ENCODE results near the gene KLF15. TPM values are rescaled to one million over a fixed set of nuclear protein-coding genes. Genes with fewer than 3 reads are reported as not detected.

KLF15 gene
- total and polyA plus RNA-seq, 4 donors: 7.9 to 26.9 (median 21.0) TPM

DNA sequence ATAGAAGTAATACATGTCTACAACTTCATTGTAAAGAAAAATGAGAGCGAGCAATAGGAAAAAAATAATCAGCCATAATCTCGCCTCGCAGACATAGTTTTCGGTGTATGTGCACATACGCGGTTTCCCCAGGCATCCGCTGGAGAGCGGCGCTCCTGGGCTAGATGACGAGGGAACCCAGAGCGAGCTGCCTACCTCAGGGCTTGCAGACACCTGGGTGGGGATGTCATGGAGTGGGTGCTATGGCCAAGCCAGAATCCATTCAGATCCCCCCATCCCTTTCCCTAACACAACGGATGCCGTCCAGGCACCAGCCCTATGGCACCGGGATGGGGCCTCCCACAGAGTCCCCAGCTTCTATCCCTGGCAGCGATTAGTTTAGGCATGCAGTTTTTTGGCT, 33.0 kb upstream of the KLF15 start:
- Histone ChIP-seq H3K9me3 (ENCODE audit: control insufficient read depth, insufficient read depth, low read length) (no peaks in the 10 kb centered on the region), H3K27me3 (ENCODE audit: control insufficient read depth, insufficient read depth, low read length) (no peaks in the 10 kb centered on the region), H3K27ac (ENCODE audit: low read depth, low read length) (no peak overlapping the region), H3K4me3 (ENCODE audit: low read depth, low read length) (no peak overlapping the region), H3K4me1 (ENCODE audit: control insufficient read depth, insufficient read depth, low read length) (peaks cover 28% of the 10 kb centered on the region), H3K36me3 (ENCODE audit: control insufficient read depth, insufficient read depth, low read length) (no peaks in the 10 kb centered on the region)
- WGBS (ENCODE audit: insufficient coverage): 98% methylated on average over 6 of the region's 15 CpGs
- DNase-seq (ENCODE audit: low read depth in 4 of 6, low spot score in 6 of 6): no peak

DNA sequence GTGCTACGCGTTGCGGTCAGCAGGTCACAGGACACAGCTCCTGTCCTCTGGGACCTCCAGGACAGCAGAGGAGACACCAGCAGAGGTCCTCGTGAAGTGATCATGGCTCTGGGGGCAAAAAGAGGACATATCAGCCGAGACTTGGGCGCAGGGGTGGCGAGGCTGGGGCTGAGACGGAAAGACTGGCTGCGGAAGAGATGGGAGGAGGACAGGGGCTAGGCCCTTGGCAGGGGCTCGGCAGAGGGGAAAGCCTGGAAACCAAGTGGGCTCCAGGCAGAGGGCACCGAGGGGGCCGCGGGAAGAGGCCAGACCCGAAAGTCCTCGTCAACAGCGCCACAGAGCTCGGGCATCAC, 32.6 kb upstream of the KLF15 start:
- no peak overlapping the region for H3K27ac ChIP-seq (ENCODE audit: low read depth, low read length)
- peaks cover 24% of the 10 kb centered on the region for H3K4me1 ChIP-seq (ENCODE audit: control insufficient read depth, insufficient read depth, low read length)
- H3K4me3 ChIP-seq (ENCODE audit: low read depth, low read length): no peak overlapping the region
- H3K9me3 ChIP-seq (ENCODE audit: control insufficient read depth, insufficient read depth, low read length): no peaks in the 10 kb centered on the region
- no peaks in the 10 kb centered on the region for H3K36me3 ChIP-seq (ENCODE audit: control insufficient read depth, insufficient read depth, low read length)
- DNase-seq (ENCODE audit: low read depth in 4 of 6, low spot score in 6 of 6): no peak
- H3K27me3 ChIP-seq (ENCODE audit: control insufficient read depth, insufficient read depth, low read length): no peaks in the 10 kb centered on the region
- WGBS (ENCODE audit: insufficient coverage): 74% methylated on average over 10 of the region's 17 CpGs

DNA sequence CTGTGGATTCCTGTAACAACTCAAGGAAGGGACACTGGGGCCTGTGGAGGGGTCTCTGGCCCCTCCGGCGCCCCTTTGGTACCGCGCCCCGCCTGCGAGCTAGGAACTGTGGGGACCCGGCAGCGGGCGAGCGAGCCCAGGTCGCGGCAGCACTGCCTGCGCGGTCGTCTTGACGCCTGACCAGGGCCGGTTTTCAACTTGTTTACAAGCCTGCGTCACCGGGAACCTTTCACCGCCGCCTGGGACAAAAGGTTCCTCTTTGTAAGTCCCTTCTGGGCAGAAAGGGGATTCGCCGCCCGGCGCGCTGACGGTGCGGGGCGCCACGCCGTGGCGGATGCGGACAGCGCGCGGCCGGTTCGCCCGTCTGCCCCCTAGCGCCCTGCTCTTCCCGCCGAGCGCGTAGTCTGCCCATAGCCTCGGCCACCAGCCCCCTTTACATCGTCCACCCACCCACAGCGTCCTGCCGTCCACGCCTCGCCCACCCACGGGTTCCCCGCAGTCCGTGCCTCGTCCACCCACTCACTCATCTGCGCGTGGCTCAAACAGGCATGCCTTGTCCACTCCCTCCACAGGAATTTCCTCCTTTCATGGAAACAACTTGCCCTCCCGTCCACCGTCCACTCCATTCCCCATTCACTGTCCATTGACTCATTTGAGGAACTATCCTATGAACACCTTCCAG, 32.0 kb upstream of the KLF15 start:
- peak; percentile 64 to 94 (median 78) for DNase-seq (ENCODE audit: low read depth in 4 of 6, low spot score in 6 of 6)
- Histone ChIP-seq H3K9me3 (ENCODE audit: control insufficient read depth, insufficient read depth, low read length) (no peaks in the 10 kb centered on the region), H3K36me3 (ENCODE audit: control insufficient read depth, insufficient read depth, low read length) (no peaks in the 10 kb centered on the region), H3K27ac (ENCODE audit: low read depth, low read length) (peak overlapping the region; percentile 61), H3K4me3 (ENCODE audit: low read depth, low read length) (peak overlapping the region; percentile 47), H3K27me3 (ENCODE audit: control insufficient read depth, insufficient read depth, low read length) (no peaks in the 10 kb centered on the region), H3K4me1 (ENCODE audit: control insufficient read depth, insufficient read depth, low read length) (peaks cover 18% of the 10 kb centered on the region)
- 3% methylated on average over 58 of the region's 58 CpGs for WGBS (ENCODE audit: insufficient coverage)

DNA sequence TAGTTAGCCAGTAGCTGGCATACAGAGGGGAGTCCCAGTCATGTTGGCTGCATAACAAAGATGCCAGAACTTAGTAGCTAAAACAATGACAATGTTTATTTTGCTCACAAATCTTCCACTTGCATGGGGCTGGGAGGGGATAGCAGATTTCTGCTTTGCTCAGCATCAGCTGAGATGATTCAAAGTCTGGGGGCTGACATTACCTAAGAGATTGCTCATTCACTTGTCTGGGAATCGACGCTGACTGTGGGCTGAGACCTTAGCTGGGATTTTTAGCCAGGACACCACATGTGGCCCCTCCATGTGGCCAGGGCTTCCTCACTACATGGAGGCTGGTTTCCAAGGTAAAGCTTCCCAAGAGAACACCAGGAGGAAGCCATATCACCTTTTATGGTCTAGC, 24.8 kb upstream of the KLF15 start:
- Histone ChIP-seq H3K4me1 (ENCODE audit: control insufficient read depth, insufficient read depth, low read length) (no peaks in the 10 kb centered on the region), H3K36me3 (ENCODE audit: control insufficient read depth, insufficient read depth, low read length) (no peaks in the 10 kb centered on the region), H3K4me3 (ENCODE audit: low read depth, low read length) (no peak overlapping the region), H3K9me3 (ENCODE audit: control insufficient read depth, insufficient read depth, low read length) (no peaks in the 10 kb centered on the region), H3K27me3 (ENCODE audit: control insufficient read depth, insufficient read depth, low read length) (no peaks in the 10 kb centered on the region), H3K27ac (ENCODE audit: low read depth, low read length) (no peak overlapping the region)
- no peak for DNase-seq (ENCODE audit: low read depth in 4 of 6, low spot score in 6 of 6)
- 41% methylated on average over 2 of the region's 2 CpGs for WGBS (ENCODE audit: insufficient coverage)

DNA sequence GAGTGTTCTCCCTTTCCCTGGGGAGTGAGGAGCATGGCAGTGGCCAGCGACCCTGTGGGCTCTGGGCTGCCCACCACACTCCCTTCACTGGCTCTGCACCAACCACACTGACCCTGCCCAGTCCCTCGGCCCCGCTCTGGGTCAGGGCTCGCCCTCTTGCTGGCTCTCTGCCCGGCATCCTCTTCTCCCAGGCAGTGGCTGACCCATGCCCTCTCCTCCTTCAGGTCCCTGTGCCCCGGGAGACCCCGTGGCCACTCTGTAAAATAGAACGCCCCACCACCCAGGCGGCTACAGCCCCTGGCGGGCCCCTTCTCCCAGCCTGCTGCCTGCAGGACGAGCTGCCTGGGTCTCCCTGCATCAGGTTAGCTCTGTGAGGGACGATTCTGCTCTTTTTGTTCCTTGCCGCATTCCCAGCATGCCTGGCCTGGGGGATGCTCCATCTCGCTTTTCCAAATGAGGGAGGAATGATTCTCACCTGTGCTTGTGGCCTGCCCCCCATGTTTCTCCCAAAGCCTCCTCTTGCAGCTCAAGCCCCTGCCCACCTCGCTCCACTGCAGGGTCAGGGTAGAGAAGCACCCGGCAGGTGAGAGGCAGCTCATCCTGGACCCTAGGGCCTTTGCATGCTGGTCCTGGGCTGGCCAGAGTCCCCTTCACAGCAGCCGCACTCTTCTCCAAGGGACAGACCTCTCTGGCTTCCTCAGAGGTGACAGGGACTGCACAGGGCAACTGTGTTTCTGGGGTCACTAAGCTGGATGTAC, 23.0 kb upstream of the KLF15 start:
- H3K4me1 ChIP-seq (ENCODE audit: control insufficient read depth, insufficient read depth, low read length): peaks cover 11% of the 10 kb centered on the region
- H3K4me3 ChIP-seq (ENCODE audit: low read depth, low read length): no peak overlapping the region
- no peaks in the 10 kb centered on the region for H3K36me3 ChIP-seq (ENCODE audit: control insufficient read depth, insufficient read depth, low read length)
- H3K9me3 ChIP-seq (ENCODE audit: control insufficient read depth, insufficient read depth, low read length): no peaks in the 10 kb centered on the region
- DNase-seq (ENCODE audit: low read depth in 4 of 6, low spot score in 6 of 6): no peak
- no peaks in the 10 kb centered on the region for H3K27me3 ChIP-seq (ENCODE audit: control insufficient read depth, insufficient read depth, low read length)
- H3K27ac ChIP-seq (ENCODE audit: low read depth, low read length): no peak overlapping the region
- 88% methylated on average over 17 of the region's 17 CpGs for WGBS (ENCODE audit: insufficient coverage)

DNA sequence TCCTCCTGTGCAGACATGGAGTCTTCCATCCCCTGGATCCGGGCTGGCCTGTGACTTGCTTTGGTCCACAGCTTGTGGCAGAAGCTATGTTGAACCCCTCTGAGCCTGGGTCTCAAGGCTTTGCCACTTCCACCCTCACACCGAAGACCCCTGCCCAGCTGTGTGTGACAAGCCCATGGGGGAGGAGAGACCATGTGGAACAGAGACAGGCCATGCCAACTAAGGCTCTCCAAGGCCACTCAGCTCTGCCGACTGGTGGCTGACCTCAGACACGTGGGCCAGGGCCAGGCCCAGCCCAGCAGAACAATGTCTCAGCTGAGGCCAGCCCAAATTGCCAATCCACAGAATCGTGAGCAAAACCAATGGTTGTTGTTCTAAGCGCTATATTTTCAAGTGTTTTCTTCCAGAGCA, 21.1 kb upstream of the KLF15 start:
- no peak overlapping the region for H3K4me3 ChIP-seq (ENCODE audit: low read depth, low read length)
- WGBS (ENCODE audit: insufficient coverage): 81% methylated on average over 6 of the region's 6 CpGs
- no peak for DNase-seq (ENCODE audit: low read depth in 4 of 6, low spot score in 6 of 6)
- H3K27me3 ChIP-seq (ENCODE audit: control insufficient read depth, insufficient read depth, low read length): no peaks in the 10 kb centered on the region
- peaks cover 26% of the 10 kb centered on the region for H3K4me1 ChIP-seq (ENCODE audit: control insufficient read depth, insufficient read depth, low read length)
- no peaks in the 10 kb centered on the region for H3K36me3 ChIP-seq (ENCODE audit: control insufficient read depth, insufficient read depth, low read length)
- H3K9me3 ChIP-seq (ENCODE audit: control insufficient read depth, insufficient read depth, low read length): no peaks in the 10 kb centered on the region
- H3K27ac ChIP-seq (ENCODE audit: low read depth, low read length): no peak overlapping the region

DNA sequence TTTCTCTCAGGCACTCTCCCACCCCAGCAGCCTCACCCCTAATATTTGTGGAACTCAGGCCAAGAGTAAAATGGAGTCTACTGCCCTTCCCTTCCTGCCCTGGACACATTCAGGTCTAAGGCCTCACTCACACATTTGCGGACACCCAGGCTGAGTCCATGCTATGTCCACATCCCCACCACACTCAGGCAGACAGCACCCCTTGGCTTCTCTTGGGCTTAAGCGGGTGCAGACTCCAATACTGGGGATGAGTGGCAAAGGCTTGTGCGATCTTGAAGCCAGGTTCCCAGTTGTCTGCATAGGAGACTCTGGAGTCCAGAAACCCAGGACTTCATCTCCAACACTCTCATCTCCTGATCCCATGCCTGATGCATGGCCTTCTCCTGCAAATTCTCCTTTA, 20.0 kb upstream of the KLF15 start:
- H3K27ac ChIP-seq (ENCODE audit: low read depth, low read length): no peak overlapping the region

DNA sequence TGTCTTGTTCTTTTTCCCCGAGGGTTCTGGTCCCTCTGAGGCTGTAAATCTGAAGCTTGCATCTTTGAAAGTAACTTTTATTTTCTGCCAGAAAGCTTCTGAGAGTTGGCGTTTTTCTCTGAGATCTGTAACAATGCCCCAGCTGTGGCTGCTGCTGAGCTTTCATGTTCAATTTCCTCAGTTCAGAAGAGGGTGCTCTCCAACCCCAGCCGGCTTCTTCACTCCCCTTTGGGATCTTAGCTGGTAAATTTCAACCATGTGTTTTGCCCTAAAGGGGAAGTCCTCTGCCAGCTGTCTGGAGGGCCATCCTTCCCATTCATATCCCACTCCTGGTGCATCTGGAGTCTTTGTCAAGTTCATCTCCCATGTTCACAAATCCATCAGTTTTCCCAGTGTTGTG, 19.2 kb upstream of the KLF15 start:
- WGBS (ENCODE audit: insufficient coverage): 10% methylated on average over 3 of the region's 3 CpGs
- H3K4me3 ChIP-seq (ENCODE audit: low read depth, low read length): no peak overlapping the region
- H3K27ac ChIP-seq (ENCODE audit: low read depth, low read length): peak overlapping the region; percentile 42
- H3K27me3 ChIP-seq (ENCODE audit: control insufficient read depth, insufficient read depth, low read length): no peaks in the 10 kb centered on the region
- H3K4me1 ChIP-seq (ENCODE audit: control insufficient read depth, insufficient read depth, low read length): peaks cover 29% of the 10 kb centered on the region
- no peak for DNase-seq (ENCODE audit: low read depth in 4 of 6, low spot score in 6 of 6)
- H3K36me3 ChIP-seq (ENCODE audit: control insufficient read depth, insufficient read depth, low read length): no peaks in the 10 kb centered on the region
- H3K9me3 ChIP-seq (ENCODE audit: control insufficient read depth, insufficient read depth, low read length): no peaks in the 10 kb centered on the region

More for the DNA sequence above, 20.0 kb upstream of the KLF15 start:
- WGBS (ENCODE audit: insufficient coverage): 94% methylated on average over 3 of the region's 3 CpGs
- DNase-seq (ENCODE audit: low read depth in 4 of 6, low spot score in 6 of 6): no peak
- Histone ChIP-seq H3K27me3 (ENCODE audit: control insufficient read depth, insufficient read depth, low read length) (no peaks in the 10 kb centered on the region), H3K9me3 (ENCODE audit: control insufficient read depth, insufficient read depth, low read length) (no peaks in the 10 kb centered on the region), H3K4me3 (ENCODE audit: low read depth, low read length) (no peak overlapping the region), H3K36me3 (ENCODE audit: control insufficient read depth, insufficient read depth, low read length) (no peaks in the 10 kb centered on the region), H3K4me1 (ENCODE audit: control insufficient read depth, insufficient read depth, low read length) (peaks cover 29% of the 10 kb centered on the region)

DNA sequence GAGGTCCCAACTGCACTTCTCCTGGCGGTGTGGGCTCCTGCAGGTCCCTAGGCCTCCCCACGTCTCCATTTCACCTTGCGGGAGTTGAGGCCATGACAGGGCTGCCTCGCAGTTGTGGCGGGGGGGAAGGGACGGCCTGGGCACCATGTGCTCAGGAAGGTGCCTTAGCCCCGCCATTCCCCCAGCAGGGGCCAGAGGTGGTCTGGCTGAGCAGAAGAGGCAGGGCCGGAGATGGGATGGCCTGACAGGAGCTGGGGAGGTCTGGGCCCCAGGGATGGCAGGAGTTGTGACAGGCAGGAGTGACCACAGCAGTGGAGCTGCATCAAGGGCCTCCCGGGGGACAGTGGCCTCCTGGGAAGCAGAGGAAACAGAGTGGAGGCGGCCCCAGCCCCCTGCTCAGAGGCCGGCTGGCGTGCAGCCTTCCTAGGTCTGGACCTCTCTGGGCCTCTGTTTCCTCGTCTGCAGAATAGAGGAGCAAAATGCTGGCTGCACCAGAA, 18.7 kb upstream of the KLF15 start:
- 75% methylated on average over 12 of the region's 13 CpGs for WGBS (ENCODE audit: insufficient coverage)
- Histone ChIP-seq H3K27ac (ENCODE audit: low read depth, low read length) (peak overlapping the region; percentile 42), H3K27me3 (ENCODE audit: control insufficient read depth, insufficient read depth, low read length) (no peaks in the 10 kb centered on the region), H3K4me3 (ENCODE audit: low read depth, low read length) (no peak overlapping the region), H3K4me1 (ENCODE audit: control insufficient read depth, insufficient read depth, low read length) (peaks cover 29% of the 10 kb centered on the region), H3K9me3 (ENCODE audit: control insufficient read depth, insufficient read depth, low read length) (no peaks in the 10 kb centered on the region), H3K36me3 (ENCODE audit: control insufficient read depth, insufficient read depth, low read length) (no peaks in the 10 kb centered on the region)
- no peak for DNase-seq (ENCODE audit: low read depth in 4 of 6, low spot score in 6 of 6)

Data from spinal cord (tissue), 10 donors.